GM10248 (cell line): ENCODE data around the gene ANKRD37.
"Not testable (repeated sequence)": the region's sequence is repeated elsewhere in the genome, so short reads cannot be mapped to it uniquely, and the experiment has no call there.

Experiments used
- CTCF ChIA-PET: fragments of 300-600 bp; sonication (Branson Sonifier 250); formaldehyde crosslinking; extraction: SDS; loops from one replicate; lab custom pipeline; 2021; ENCODE audit warnings: antibody characterized with exemption; lab: Yijun Ruan, JAX
- POLR2A ChIA-PET: fragments of 350-650 bp; sonication (Branson Sonifier 250); formaldehyde crosslinking; extraction: SDS; loops from one replicate; lab custom pipeline; 2020; ENCODE audit warnings: antibody characterized with exemption; lab: Yijun Ruan, JAX
- DNase-seq: peaks from one replicate; pipeline ENCODE4 v3.0.0; 2012; ENCODE audit errors: extremely low spot score
- TF ChIP-seq, protein P1 (sequence below): IDR thresholded peaks from 2 replicates; pipeline ENCODE4 v1.5.1; 2012; ENCODE audit warnings: mild to moderate bottlenecking, low read depth; ENCODE audit errors: extremely low read depth, missing control alignments, control extremely low read depth

Gene ANKRD37

GRCh38 chr4:185357733-185358440 lies 38.8 kb upstream of the ANKRD37 start:
- DNase-seq, result no peak
- POLR2A ChIA-PET, result no interaction called here
- TF ChIP-seq, protein P1, sequence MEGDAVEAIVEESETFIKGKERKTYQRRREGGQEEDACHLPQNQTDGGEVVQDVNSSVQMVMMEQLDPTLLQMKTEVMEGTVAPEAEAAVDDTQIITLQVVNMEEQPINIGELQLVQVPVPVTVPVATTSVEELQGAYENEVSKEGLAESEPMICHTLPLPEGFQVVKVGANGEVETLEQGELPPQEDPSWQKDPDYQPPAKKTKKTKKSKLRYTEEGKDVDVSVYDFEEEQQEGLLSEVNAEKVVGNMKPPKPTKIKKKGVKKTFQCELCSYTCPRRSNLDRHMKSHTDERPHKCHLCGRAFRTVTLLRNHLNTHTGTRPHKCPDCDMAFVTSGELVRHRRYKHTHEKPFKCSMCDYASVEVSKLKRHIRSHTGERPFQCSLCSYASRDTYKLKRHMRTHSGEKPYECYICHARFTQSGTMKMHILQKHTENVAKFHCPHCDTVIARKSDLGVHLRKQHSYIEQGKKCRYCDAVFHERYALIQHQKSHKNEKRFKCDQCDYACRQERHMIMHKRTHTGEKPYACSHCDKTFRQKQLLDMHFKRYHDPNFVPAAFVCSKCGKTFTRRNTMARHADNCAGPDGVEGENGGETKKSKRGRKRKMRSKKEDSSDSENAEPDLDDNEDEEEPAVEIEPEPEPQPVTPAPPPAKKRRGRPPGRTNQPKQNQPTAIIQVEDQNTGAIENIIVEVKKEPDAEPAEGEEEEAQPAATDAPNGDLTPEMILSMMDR, result no peak
- CTCF ChIA-PET, result no interaction called here

DNA sequence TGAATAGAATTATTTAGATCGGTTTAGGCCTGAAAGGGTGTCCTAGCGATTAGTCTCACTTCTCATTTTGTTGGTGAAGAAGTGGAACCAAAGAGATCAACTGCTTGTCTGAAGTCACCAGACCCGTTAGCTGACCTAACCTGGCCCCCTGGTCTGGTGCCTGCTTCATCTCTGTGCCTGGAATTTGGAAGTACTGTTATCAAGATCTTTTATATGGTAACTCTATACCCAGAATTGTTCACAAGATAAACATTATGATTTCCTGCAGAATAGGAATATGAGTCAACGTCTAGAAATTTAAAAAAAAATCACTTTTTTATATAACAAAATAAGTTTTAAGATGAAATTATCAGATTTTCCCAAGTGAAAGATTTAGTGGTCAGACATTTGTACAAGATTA lies 38.1 kb upstream of the ANKRD37 start:
- POLR2A ChIA-PET, result no interaction called here

GRCh38 chr4:185358959-185359358 lies 37.7 kb upstream of the ANKRD37 start:
- DNase-seq, result no peak
- ChIA-PET CTCF (no interaction called here), POLR2A (no interaction called here)
- TF ChIP-seq, protein P1, result no peak

More for the DNA sequence above, 38.1 kb upstream of the ANKRD37 start:
- DNase-seq, result no peak
- TF ChIP-seq, protein P1, result no peak
- CTCF ChIA-PET, result no interaction called here

- ChIA-PET CTCF (interaction anchor here (1.0 kb wide), 1 partner anchor 25 kb away, joined by 3 read pairs; no protein-coding TSS in a partner anchor), POLR2A (no interaction called here)
- TF ChIP-seq, protein P1, result no peak
- no peak for DNase-seq
Observed at GRCh38 chr4:185359767-185360446, 36.7 kb upstream of the ANKRD37 start.

GRCh38 chr4:185361872-185362271 lies 34.8 kb upstream of the ANKRD37 start:
- ChIA-PET POLR2A (no interaction called here), CTCF (interaction anchor here (1.2 to 1.6 kb wide), 4 partner anchors 7 to 129 kb away, joined by 3 to 5 read pairs (median 4); no protein-coding TSS in a partner anchor)
- TF ChIP-seq, protein P1, result no peak
- DNase-seq, result no peak

DNA sequence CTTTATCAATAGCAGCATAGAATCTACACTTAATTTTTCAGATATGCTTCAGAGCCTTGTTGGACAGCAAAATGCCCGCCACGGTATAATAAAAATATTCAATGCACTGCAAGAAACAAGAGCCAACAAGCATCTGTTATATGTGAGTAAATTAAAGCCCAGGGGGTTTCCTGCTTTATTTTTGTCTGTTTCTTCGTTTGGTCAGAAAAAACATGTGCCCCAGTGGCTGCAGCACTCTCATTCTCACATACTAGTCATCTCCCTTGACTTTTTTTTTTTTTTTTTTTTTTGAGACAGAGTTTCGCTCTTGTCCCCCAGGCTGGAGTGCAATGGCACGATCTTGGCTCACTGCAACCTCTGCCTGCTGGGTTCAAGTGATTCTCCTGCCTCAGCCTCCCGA lies 34.1 kb upstream of the ANKRD37 start:
- POLR2A ChIA-PET, DNase-seq: not testable (repeated sequence)
- CTCF ChIA-PET, result interaction anchor here (1.2 to 1.6 kb wide), 4 partner anchors 8 to 130 kb away, joined by 3 to 5 read pairs (median 4); no protein-coding TSS in a partner anchor

DNA sequence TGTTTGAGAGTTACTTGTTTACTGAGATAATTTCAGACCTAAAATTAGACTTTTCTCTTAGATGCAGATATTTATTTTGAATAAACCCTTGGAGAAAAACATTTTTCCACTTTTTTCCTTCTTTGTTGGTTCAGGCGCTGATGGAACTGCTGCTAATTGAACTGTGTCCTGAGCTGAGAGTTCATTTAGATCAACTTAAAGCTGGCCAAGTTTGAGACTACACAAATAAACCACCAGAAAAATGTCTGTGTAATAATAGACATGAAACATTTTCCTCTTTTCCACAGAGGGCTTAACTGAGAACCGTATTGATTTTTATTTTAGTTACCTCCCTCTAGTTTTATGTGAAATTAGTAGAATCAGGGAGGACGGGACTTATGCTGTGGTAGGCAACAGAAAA lies 33.4 kb upstream of the ANKRD37 start:
- no peak for DNase-seq
- POLR2A ChIA-PET, result no interaction called here
- CTCF ChIA-PET, result interaction anchor here (1.5 to 1.6 kb wide), 2 partner anchors 9 to 10 kb away, joined by 4 to 5 read pairs; no protein-coding TSS in a partner anchor
- TF ChIP-seq, protein P1, result no peak
